Fibroblast of the conjunctiva (primary cell): ENCODE results near the gene GRB7.

Source experiments
- DNase-seq: peaks from one replicate; pipeline ENCODE4 v3.0.0-alpha.2; 2010; ENCODE audit warnings: low read depth

The GRB7 gene

DNA sequence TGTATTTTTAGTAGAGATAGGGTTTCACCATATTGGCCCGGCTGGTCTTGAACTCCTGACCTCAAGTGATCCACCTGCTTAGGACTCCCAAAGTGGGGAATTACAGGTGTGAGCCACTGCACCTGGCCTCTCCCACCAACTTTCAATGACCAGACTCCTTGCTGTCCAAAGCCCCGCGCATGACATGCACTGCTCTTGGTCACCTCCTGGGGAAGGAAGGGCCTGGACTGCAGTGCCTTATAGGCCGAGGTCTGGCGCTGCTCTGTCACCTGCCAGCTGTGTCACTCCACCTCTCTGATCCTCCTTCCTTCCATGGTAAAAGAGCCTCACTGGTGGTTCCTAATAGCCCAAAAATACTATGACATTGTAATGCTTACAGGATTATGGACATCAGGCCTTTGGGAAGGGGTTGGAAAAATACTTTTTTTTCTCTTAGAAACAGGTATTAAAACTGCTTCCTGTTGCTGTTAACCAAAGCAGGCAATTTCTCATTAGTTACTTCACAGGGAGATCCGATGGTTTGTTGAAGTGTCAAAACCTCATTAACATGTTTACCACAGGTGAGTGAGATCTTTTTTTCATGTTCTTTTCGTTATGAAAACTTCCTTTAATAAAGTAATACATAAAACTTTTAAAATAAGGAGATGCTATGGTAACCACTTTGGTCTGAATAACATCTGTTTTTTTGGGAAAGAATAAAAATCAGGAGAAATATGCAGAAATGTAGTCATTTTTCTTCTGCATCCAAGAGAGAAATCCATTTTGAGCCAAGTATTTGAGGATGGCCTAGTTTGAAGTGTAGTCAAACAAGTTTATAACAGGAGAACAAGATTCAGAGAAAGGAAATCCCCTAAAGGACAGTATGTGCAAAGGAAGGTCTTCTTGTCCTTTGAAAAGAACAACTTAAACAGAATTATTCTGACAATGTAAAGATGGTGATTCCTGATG lies 35.5 kb downstream of the GRB7 start:
- DNase-seq: no peak

GRCh38 chr17:39774047-39774446 lies 36.3 kb downstream of the GRB7 start:
- DNase-seq: no peak

DNA sequence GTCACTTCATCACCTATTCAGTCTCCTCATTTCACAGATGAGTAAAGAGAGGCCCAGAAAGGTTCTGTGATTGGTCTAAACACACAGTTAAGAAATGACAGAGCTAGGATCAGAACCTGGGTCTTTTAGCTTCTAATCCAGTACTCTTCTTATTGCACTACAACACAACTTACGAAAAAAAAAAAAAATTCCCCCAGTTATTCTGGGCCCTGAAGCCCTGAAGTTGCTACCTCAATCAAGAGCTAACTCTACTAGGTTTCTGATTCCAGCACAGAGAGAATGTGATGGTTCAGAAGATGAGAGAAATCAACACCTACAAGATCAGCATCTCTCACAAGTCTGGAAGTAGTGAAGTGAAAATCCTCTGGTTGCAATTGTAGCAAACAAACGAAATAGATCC lies 37.3 kb downstream of the GRB7 start:
- no peak for DNase-seq

DNA sequence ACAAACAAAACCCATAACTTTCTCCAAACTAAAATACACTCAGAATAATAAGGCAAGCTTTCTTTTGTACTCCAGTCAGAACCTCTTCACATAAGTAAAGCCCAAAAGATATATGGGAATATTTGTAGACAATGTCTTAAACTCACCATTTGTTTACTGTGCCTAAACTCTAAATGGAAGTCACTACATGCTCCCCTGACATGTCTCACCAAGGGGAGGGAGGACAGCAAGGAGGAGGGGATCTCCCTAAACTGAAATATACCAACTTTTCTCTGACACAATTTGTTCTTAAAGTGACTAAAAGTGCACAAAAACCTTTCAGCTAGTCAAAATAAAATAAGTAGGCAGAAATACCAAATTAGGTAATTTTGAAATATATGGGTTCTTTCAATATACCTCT lies 38.5 kb downstream of the GRB7 start:
- DNase-seq: no peak

GRCh38 chr17:39777534-39778365 lies 40.0 kb downstream of the GRB7 start:
- no peak for DNase-seq

- no peak for DNase-seq
Observed at GRCh38 chr17:39781031-39781860, 43.5 kb downstream of the GRB7 start.

- DNase-seq: no peak
Observed at GRCh38 chr17:39781861-39782213, 44.1 kb downstream of the GRB7 start.

- DNase-seq: no peak
Observed at GRCh38 chr17:39782481-39782880, 44.7 kb downstream of the GRB7 start.

DNA sequence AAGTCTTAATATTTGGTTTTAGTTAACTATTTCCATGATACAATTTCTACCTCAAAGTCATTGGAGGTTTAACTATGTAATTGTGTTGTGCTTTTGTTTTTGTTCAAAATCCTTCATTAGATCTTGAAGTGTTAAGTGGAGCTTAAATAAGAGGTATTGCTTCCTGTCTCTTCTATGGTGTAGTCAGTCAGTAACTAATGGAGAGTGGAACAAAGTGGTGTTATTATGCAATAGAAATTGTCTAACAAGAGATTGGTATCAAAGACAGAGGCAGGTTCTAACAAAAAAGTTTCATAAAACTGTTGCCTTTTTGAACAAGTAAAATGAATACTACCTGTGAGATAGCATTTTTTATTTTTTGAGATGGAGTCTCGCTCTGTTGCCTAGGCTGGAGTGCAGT lies 45.2 kb downstream of the GRB7 start:
- no peak for DNase-seq

DNA sequence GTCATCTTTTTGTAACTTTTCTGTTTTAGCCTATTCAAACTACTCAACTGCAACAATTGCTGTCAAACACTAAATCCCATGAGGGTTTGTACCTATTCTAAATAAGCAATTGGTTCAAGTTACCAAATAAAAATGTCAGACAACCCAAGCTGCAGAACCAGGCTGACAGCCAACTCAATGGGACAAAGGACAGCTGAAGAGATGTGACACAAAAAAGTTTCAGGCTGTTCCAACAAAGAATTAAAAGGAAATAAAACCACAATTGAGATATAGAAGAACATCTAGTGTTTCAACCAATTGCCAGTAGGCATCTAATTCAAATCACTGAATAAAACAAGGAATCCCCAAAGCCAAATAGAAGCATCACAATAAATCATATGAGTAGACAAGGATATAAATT lies 49.3 kb downstream of the GRB7 start:
- no peak for DNase-seq

- no peak for DNase-seq
Observed at GRCh38 chr17:39787743-39788484, 50.2 kb downstream of the GRB7 start.

DNA sequence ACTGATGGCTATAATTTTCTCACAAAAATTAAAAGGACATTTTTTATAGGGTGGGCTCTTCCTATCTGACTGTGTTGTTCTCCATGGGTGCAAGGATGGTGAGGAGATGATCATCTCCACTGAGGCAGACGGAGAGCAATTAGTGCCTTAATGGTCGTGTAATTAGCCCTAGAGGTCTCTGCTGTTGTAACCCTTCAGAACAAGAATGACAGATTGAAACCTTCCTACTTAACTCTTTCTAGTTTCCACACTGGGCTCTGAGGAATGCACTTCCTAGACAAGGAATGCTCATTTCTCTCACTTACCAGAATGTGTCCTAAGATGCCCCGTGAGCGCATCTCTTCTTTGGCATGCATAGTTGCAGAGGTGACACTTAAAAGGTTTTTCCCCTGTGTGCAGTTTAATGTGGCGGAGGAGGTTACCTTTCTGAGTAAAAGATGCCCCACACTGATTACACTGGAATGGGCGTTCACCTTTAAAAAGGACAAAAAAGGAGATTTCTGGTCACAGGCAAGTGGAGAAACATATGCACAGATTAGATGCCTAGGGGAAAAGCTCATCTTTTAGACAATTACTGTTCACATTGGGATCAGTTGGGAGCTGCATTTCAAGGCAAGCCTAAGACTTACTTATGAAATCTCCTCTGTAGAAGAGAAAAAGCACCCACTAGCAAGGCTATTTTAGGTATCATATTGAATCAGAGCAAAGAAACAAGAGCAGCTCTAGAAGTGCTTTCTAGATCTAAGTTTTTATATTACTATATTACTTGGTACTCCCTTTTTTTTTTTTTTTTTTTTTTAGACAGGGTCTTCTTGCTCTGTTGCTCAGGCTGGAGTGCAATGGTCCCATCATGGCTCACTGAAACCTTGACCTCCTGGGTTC lies 53.6 kb downstream of the GRB7 start:
- DNase-seq: no peak

- DNase-seq: no peak
Observed at GRCh38 chr17:39792526-39793221, 54.9 kb downstream of the GRB7 start.

DNA sequence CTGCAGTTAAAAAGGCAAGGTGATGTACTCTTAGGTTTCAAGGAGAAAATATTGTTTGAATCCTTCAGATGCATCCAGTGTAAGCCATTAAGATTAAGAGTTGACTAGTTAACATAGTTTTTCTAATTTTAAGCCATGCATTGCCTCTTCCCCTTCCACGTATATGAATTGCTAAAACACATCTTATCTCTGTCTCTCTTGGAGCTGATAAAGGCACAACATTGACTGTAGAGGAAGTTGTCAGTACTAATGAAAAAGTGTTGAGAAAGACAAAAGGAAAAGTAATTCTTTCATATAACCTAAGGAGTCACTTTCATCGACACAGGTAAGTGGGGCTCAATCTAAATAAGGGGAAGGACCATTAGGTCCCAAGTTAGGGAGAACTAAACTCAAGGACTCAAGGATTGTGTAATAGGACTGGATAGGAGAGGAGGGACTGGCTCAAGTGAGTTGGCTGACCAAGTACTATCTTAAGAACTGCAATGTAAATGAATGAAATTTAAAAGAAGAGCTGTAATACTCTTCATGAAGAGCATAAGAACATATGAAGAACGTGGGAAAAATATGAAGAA lies 55.6 kb downstream of the GRB7 start:
- DNase-seq: no peak

- no peak for DNase-seq
Observed at GRCh38 chr17:39794249-39794970, 56.7 kb downstream of the GRB7 start.
